CMK (cell line): ENCODE measurements around the gene ADGRV1.

ENCODE experiments used
- DNase-seq: peaks from one replicate; pipeline ENCODE4 v3.0.0-alpha.2; 2010; ENCODE audit warnings: low read depth

ADGRV1 gene, protein sequence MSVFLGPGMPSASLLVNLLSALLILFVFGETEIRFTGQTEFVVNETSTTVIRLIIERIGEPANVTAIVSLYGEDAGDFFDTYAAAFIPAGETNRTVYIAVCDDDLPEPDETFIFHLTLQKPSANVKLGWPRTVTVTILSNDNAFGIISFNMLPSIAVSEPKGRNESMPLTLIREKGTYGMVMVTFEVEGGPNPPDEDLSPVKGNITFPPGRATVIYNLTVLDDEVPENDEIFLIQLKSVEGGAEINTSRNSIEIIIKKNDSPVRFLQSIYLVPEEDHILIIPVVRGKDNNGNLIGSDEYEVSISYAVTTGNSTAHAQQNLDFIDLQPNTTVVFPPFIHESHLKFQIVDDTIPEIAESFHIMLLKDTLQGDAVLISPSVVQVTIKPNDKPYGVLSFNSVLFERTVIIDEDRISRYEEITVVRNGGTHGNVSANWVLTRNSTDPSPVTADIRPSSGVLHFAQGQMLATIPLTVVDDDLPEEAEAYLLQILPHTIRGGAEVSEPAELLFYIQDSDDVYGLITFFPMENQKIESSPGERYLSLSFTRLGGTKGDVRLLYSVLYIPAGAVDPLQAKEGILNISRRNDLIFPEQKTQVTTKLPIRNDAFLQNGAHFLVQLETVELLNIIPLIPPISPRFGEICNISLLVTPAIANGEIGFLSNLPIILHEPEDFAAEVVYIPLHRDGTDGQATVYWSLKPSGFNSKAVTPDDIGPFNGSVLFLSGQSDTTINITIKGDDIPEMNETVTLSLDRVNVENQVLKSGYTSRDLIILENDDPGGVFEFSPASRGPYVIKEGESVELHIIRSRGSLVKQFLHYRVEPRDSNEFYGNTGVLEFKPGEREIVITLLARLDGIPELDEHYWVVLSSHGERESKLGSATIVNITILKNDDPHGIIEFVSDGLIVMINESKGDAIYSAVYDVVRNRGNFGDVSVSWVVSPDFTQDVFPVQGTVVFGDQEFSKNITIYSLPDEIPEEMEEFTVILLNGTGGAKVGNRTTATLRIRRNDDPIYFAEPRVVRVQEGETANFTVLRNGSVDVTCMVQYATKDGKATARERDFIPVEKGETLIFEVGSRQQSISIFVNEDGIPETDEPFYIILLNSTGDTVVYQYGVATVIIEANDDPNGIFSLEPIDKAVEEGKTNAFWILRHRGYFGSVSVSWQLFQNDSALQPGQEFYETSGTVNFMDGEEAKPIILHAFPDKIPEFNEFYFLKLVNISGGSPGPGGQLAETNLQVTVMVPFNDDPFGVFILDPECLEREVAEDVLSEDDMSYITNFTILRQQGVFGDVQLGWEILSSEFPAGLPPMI (N-terminal part only)

DNA sequence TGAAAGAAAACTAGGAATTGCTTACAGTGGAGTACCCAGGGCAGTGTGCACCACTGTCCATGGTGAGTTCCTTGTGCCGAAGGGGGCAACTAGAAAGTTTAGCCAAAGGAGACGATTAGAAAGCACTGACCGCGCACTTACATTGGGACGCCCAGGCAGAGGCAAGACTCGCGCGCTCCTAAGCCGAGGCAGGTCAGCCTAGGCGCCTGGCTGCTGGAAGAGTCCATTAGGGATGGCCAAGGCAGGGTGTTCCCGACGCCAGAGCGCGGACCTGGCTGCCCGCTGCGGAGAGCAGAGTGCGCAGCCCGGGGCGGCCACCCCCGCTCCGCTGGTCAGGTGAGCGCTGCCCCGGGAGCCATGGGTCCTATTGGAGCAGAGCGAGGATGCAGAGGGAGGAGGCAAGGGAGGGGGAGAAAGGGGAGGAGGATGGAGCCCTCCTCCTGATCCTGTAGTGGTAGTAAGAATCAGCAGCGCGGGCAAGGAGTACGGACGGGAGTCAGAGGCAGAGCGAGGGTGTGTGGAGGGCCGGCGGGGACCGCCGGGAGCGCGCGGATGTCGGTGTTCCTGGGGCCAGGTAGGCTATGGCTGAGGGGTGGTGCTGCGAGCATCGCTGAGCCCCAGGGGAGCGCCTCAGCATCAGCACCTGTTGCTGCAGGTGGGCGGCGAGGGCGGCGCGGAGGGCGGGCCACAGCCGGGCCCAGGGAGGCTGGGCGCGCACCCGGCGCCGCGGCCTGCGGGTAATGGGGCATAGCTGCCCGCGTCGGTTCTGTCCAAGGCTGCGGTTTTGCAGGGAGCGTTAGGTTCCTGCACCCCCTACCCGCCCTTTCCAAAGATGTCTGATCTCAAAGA, at the start of gene ADGRV1:
Gene ADGRV1, plus strand, starts transcription at position 454 of the 849 bp plus-strand sequence. Its CDS starts 99 bp downstream, at position 553.
- no peak for DNase-seq

DNA sequence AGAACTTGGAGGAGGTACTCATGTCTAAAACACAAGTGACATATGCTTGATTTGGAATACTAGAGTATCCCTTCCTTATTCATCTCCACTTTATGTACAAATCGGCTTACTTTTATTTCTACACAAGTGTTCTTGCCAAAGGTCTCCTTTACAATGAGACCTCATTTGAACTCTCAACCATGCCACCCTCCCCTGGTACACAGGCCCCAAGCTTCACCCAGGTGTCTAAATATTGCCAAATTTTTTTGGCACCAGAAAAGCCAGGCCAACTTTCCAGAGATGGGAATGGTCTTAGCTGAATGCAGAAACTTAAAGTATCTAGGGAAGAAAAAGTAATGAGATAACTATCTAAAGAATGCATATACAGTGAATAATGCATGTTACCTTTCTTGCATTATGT, 48.2 kb upstream of the ADGRV1 start:
- DNase-seq = no peak

DNA sequence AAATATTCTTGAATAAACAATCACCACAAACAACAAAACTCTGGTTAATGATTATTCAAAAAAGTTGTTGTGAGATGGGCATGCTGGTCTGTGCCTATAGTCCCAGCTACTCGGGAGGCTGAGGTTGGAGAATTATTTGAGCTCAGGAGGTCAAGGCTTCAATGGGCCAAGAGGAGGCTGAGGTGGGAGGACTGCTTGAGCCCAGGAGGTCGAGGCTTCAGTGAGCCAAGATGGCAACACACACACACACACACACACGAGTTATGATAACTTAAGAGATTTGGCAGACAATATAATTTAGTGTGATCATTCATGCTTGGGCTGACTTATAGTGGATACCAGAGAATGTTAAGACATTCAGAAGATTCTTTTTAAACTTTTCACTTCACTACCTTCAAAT, 44.1 kb upstream of the ADGRV1 start:
- DNase-seq = no peak

DNA sequence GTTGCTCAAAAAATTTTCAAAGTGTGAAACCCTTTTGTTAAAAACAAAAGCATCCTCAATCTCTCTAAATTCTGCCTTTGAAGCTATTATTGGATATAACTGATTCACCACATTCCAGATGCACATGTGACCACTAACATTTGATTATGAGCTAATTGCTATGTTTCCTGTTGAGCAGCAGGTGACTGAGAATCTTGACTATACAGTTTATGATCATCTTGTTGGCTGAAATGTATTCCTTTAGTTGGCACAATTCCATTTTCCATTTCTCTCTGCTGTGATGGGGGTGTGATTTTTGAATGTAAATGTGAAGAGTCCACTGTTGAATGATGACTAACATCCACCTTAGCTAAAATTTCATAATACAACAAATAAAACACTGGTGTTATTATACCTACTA, 39.9 kb upstream of the ADGRV1 start:
- no peak for DNase-seq

DNA sequence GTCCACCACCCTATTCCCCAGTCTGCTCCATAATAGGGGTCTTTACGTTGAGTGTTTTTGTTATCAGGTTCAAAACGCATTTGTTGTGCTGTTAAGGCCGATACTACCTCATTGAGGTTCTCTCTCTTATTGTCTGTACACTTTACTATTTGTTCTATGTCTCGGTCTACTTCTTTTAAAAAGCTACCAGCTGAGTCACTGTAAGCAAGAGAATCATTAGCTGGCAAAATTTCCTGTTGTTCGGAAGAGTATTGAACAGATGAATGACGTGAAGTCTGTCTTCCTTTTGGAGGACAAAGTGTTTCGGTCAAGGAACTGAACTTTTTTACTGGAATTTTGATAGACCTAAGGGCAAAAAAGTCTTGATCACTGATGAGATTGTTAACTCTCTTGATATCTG, 39.5 kb upstream of the ADGRV1 start:
- no peak for DNase-seq

DNA sequence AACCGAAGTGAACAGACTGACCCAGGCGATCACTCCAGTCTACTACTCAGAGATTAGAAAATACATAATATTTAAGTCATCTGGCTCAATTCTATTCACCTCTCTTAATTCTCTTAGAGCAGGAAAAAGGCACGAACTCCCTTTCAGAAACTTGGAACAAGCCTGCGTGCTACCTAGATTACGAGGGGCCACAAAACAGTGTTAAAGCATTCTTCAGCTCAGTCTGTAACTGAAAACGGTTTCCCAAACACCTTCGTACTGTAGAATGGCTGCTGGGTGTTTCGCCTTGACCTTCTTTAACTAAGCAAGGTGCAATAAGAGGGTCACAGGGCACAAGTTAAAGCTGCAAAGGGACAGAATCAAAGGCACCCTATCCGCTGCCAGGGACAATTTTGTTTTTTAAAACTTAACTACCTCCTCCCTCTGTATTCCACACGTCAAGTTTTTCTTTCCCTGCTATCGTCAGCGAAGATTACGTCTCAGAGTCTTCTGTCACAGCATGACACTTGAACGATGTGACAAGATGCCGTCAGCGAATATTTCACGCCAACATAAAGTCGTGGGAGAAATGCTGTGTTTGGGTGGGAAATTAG, 29.9 kb upstream of the ADGRV1 start:
- no peak for DNase-seq

DNA sequence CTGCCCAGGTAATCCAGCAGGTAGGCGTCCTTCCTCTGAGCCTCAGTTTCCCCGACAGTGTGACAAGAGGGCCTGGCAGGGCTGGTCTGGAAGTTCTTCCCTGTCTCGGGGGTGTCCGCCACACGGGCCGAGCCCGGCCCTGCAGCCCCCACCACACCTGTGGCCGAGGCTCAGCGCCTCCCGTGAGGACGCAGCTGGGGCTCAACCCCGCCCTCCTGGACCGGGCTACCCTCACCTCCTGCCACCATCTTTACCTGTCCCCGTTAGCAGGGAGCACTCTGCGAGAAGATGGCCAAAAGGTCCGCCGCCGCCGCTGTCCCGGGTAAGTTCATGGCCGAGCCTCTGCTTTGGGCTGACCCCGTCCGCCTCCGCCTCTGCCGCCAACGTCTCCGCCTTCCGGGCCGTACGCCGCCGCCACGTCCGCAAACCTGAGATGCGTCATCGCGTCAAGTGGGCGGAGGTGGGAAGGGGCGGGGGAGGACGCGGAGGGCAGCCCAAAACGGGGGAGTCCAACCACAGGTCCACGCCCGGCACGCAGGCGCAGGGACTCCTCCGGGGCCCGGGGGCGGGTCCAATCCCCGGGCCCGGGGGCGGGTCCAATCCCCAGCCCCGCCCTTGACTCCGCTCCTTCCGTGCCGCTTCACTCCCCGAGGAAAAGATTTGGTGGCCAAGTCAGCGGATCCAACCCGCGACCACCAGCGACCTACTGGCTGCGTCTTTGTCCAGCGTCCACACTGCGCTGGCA, 29.2 kb upstream of the ADGRV1 start, which contains the start of gene LYSMD3:
Gene LYSMD3, minus strand, starts transcription at position 391 of the 745 bp plus-strand sequence. CDS start 4,295 bp downstream, outside the sequence.
- peak; percentile 78 for DNase-seq

DNA sequence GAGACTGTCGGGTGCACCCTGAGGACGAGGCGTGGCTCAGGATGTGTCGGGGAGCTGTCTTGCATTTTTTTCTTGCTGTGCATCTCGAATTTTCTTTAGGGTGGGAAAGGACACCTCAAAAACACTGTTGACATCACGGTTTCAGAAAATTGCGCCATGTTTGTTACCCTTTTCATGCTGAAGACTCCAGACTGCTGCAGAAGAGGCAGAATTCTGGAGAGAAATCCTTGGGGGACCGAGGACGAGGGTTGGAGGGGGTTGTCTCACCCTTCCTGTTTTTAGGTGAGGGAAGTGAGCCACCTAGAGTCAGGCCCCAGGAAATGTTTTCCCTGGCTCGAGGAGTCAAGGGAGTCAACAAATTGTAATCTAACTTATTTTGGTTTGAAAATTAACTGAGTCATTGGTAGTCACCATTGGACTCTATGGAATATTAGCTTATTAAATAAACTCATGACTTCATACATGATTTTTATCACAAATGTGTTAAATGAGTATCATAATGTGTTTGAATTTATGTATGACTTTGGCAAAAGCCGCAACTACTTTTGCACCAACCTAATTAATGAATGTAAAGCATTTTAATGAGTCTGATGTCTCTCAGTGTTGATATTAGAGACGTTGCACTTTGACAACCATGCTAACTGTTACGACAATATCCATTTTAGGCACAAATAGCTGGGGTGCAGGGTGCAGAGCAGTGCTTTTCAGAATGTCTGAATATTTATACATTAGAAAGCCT, 28.5 kb upstream of the ADGRV1 start:
- DNase-seq = peak; percentile 24

DNA sequence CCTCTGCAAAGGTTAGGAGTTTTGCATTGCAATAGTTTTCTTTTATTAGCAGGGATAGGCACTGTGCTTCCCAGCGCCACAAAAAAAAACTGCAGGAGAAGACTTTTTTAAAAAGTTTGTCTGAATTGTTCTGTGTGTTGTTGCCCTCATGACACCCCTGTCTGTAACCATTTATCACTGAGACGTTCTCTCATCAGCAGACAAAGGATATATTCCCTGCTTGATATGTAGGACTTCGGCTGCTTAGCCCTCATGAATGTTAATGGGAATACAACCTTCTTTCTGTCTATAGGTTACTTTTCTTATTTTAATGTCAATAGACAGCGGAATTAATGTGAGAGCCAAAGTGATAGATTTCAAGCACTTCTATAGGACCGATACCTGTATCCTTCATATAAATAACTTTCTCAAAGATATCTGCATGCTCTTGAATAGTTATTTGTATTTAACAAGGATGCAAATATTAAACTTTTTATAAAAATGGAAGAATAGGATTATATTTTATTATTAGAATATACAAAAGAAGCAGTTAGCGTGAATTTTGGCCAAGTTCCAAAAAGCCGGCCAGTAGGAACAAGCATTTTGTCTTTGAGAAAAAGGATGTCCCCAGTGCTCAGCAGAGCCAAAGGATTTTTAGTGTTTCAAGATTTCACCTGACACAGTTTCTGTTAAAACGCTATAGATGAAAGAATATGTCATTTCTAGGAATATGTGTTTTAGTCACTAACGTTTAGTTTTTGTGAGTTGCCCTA, 27.7 kb upstream of the ADGRV1 start:
- no peak for DNase-seq

DNA sequence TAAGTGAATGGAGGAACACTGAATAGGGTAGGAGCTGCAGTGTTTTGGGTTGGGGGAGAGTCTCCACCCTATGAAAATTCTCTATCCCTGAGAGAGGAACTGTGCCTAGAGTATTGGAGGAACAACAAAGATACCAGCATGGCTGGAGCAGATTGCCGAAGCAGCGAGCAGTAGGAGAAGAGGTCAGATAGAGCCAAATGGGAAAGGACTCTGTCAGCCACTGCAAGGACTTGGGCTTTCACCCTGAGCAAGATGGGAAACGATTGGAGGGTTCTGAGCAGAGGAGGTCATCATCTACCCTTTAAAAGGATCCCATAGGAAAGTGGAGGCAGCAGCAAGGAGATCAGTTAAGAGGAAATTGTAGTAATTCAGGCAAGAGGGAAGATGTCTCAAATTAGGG, 24.8 kb upstream of the ADGRV1 start:
- no peak for DNase-seq

DNA sequence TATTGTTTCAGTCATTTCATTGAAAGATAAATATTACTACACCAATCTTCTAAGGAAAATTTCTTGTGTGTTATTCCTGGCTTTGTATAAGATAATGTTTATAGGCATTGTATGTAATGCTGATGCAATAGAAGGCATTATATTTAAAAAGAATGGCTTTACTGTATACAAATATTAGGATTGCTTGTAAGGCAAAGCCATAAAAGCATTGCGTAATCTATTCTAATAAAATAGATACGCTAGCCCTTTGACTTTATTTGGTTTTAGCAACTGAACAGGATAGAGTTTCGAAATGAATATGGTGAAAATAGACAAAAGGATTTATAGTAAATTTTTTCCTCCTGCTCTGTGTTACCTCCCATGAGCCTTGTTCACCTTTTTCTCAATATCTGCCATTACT, 23.7 kb upstream of the ADGRV1 start:
- DNase-seq = no peak

DNA sequence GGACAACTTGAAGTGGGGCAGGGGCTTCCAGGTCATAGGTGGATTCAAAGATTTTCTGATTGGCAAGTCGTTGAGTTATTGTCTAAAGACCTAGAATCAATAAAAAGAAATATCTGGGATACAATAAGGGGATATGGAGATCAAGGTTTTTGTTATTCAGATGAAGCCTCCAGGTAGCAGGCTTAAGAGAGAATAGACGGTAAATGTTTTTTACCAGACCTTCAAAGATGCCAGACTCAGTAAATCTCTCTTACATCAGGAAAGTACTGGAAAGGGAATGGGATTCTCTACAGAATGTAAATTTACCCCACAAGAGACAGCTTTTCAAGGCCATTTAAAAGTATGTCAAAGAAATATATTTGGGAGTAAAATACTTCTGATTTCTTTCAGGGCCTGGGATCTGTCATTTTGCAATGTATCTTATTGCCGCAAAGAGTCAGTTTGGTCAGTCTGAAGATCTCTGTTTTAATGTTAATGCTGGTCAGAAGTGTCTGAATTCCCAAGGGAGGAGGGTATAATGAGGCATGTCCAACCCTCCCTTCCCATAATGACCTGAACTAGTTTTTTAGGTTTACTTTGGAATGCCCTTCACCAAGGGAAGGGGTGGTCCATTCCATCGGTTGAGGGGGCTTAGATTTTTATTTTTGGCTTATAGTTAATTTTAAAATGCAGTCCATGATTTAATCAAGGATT, 15.6 kb upstream of the ADGRV1 start:
- no peak for DNase-seq

DNA sequence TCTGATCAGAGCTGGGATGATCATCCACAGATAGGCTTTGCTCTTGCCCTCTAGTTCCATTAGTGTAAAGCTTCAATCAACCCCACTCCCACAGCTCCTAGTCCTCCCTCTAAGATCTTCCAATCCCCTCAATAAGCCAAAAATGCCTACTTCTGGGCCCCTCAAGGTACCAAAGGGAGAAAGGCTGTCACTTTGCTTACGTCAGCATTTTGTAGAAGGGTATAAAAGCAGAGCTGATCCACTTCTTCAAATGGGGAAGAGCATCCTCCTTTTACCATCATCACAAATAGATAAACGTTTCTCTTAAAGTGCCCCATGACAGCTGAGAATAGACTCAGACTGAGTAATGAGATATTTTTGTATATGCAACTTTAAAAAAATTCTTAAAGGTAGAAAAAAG, 13.1 kb upstream of the ADGRV1 start:
- DNase-seq = no peak

DNA sequence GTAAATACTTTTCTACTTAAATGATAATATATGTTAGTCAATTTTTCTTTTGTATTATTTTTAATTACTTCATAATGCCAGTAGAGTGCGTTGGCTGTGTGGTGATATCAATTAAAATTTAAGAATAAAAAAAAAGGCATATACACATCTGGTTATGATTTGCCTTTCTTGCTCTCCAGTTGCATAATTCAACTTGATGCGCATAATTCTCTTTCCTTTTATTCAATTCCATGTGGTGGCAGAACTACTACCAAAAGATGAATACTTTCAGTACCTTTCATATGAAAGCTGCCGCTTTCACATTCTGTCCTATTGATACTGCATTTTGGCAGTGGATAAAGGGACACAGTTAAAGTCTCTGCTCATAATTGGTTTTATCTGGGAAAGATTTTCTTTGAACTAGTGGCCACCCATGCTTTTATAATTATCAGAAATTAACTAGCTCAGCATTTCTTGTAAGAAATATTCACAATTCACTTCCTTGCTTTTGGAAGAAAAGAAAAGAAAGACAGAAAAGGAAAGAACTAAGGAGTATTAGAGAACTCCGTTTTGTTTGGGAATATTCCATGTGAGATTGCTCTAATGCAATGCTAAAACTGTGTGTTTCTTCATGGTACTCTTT, 12.3 kb upstream of the ADGRV1 start:
- no peak for DNase-seq

DNA sequence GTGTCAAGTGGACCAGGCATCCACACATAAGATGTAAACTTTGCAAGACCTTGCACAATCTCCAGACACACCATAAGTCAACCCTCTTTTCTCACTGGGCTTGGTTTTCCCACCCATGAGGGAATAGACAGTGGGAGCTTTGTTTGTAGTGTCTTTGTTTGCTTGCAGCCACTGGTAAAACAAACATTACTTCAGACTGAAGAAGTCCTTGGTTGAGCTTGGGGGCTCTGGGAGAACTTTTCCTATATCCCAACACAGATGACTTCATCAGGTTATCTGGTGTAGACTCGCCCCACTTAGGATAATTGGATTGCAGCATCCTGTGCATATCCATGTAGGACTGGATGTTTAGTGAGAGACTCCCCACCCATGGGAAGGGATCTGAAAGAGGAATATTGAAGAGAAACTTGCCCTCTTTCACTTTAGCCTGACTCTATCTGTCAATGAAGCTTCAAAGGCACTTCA, 11.5 kb upstream of the ADGRV1 start:
- DNase-seq = no peak

DNA sequence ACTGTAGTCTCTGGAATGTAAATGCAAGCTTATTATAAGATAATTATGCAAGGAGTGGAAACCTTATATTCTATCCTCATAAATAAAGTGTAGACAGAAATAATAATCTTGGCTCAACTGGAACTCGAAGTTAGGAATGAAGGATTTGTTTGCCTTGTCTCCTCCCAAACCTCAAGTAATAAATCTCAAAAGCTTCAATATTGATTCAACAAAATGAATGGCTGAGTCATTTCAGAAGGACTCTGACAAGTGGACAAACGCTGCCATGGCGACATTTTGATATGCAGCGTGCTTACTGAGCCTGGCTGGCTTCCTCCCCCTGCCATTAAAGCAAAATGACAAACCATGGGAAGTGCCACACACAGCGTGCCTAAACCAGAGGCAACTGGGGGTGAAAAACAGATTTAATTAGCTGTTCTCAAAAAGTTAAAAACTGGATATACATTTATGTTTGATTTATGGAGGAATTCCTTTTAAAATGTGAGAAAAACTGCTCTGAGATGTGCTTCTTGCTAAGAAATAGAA, 10.5 kb upstream of the ADGRV1 start:
- DNase-seq = no peak

DNA sequence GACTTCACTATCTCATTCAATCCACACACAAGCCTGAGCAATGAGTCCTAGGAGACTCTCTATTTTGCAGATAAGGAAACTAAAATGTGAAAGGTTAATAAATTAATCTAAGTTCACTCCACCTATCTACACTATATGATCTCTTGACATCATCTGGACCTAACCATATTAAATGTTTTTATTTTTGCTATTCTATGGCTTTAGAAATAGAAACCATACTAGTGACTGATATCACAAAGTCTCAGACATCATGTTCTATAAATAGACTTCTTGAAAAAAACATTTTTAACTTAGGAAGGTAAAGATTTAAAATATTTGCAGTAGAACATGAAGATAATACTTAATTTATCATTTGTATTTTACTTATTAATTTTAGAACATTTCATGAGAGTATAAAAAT, 9.4 kb upstream of the ADGRV1 start:
- no peak for DNase-seq
